IMR-90 (cell line): ENCODE data around the gene LINC01488. TPM values are rescaled to one million over a fixed set of nuclear protein-coding genes. Genes with fewer than 3 reads are reported as not detected.

Experiments used
- ATAC-seq: fragments of 200-7000 bp; cut with Tn5 transposase; 2 replicates; pipeline ENCODE4 v1.9.1; 2020; ENCODE audit warnings: low read depth, mild to moderate bottlenecking, moderate library complexity
- BruUV-seq: library from RNA; stranded (reverse); fragments of 400-500 nt; replicated peaks from 2 replicates; lab custom pipeline; 2021; lab: Mats Ljungman, UMichigan
- CTCF ChIA-PET: fragments of 300-600 bp; formaldehyde crosslinking; extraction: SDS; loops from one replicate; lab custom pipeline; 2021; ENCODE audit warnings: antibody characterized with exemption; lab: Yijun Ruan, JAX
- POLR2A ChIA-PET: fragments of 300-600 bp; sonication (Branson Sonifier 250); formaldehyde crosslinking; loops from one replicate; lab custom pipeline; 2022; ENCODE audit warnings: antibody characterized with exemption; ENCODE audit not compliant: unreplicated experiment; lab: Charles Lee
- DNase-seq: peaks from one replicate; pipeline ENCODE4 v3.0.0; 2013
- H2AFZ ChIP-seq: replicated peaks from 2 replicates; pipeline ENCODE3; 2013; ENCODE audit warnings: low read length, mild to moderate bottlenecking; ENCODE audit not compliant: poor library complexity
- H2AK5ac ChIP-seq: 2 replicates; pipeline ENCODE4 v1.6.1; 2013; ENCODE audit warnings: low read depth, low read length, inconsistent platforms
- H2AK9ac ChIP-seq: replicated peaks from 2 replicates; pipeline ENCODE3; 2013; ENCODE audit warnings: mild to moderate bottlenecking, low read depth, low read length, moderate library complexity; ENCODE audit not compliant: poor library complexity
- H2BK120ac ChIP-seq: 2 replicates; pipeline ENCODE4 v1.6.1; 2013; ENCODE audit warnings: low read depth, low read length, inconsistent platforms
- H2BK15ac ChIP-seq: 3 replicates; pipeline ENCODE4 v1.6.1; 2013; ENCODE audit warnings: low read depth, low read length, inconsistent platforms
- H2BK20ac ChIP-seq: 2 replicates; pipeline ENCODE4 v1.6.1; 2013; ENCODE audit warnings: low read depth, mild to moderate bottlenecking, inconsistent platforms, low read length, moderate library complexity
- H2BK5ac ChIP-seq: 2 replicates; pipeline ENCODE4 v1.6.1; 2013; ENCODE audit warnings: mild to moderate bottlenecking, low read depth, low read length, inconsistent platforms; ENCODE audit not compliant: poor library complexity, severe bottlenecking
- H3K14ac ChIP-seq: replicated peaks from 2 replicates; pipeline ENCODE4 v1.6.1; 2013; ENCODE audit warnings: low read depth, low read length, inconsistent platforms
- H3K18ac ChIP-seq: 2 replicates; pipeline ENCODE4 v1.6.1; 2013; ENCODE audit warnings: low read depth, low read length, control low read depth
- H3K23ac ChIP-seq: 2 replicates; pipeline ENCODE4 v1.6.1; 2013; ENCODE audit warnings: low read depth, low read length, inconsistent platforms
- H3K27ac ChIP-seq: 2 replicates; pipeline ENCODE4 v1.5.1; 2013; ENCODE audit warnings: mild to moderate bottlenecking, control low read depth, low read length; ENCODE audit not compliant: insufficient read depth
- H3K27me3 ChIP-seq: 2 replicates; pipeline ENCODE4 v1.6.1; 2013; ENCODE audit warnings: low read length; ENCODE audit not compliant: control insufficient read depth, insufficient read depth
- H3K36me3 ChIP-seq: 2 replicates; pipeline ENCODE4 v1.6.1; 2013; ENCODE audit warnings: low read length, mixed read lengths; ENCODE audit not compliant: control insufficient read depth, insufficient read depth
- H3K4ac ChIP-seq: 2 replicates; pipeline ENCODE4 v1.6.1; 2013; ENCODE audit warnings: low read depth, low read length, inconsistent platforms
- H3K4me1 ChIP-seq: 2 replicates; pipeline ENCODE4 v1.6.1; 2013; ENCODE audit warnings: low read length, mixed read lengths; ENCODE audit not compliant: control insufficient read depth, insufficient read depth
- H3K4me2 ChIP-seq: 2 replicates; pipeline ENCODE4 v1.6.1; 2013; ENCODE audit warnings: low read depth, mild to moderate bottlenecking, control low read depth, low read length, moderate library complexity
- H3K4me3 ChIP-seq: 2 replicates; pipeline ENCODE4 v1.5.1; 2013; ENCODE audit warnings: low read depth, mild to moderate bottlenecking, control low read depth, low read length, moderate library complexity; ENCODE audit not compliant: insufficient read depth
- H3K56ac ChIP-seq: 2 replicates; pipeline ENCODE4 v1.6.1; 2013; ENCODE audit warnings: low read length, inconsistent platforms; ENCODE audit not compliant: insufficient read depth; ENCODE audit errors: extremely low read depth
- H3K79me1 ChIP-seq, 2 experiments: 2 replicates each; pipeline ENCODE4 v1.6.1; 2013; ENCODE audit warnings: low read length in 2 of 2, inconsistent platforms in 1 of 2, low read depth in 1 of 2
- H3K9ac ChIP-seq: 2 replicates; pipeline ENCODE4 v1.6.1; 2013; ENCODE audit warnings: low read depth, low read length, control low read depth
- H3K9me1 ChIP-seq: 2 replicates; pipeline ENCODE4 v1.6.1; 2013; ENCODE audit warnings: low read length, inconsistent platforms; ENCODE audit not compliant: insufficient read depth
- H3K9me3 ChIP-seq: 2 replicates; pipeline ENCODE4 v1.6.1; 2013; ENCODE audit warnings: low read length; ENCODE audit not compliant: control insufficient read depth, insufficient read depth
- H4K20me1 ChIP-seq: 2 replicates; pipeline ENCODE4 v1.6.1; 2013; ENCODE audit warnings: low read length, inconsistent platforms; ENCODE audit not compliant: insufficient read depth
- H4K5ac ChIP-seq: 2 replicates; pipeline ENCODE4 v1.6.1; 2013; ENCODE audit warnings: mild to moderate bottlenecking, low read depth, low read length, control low read depth
- H4K8ac ChIP-seq, 2 experiments: 2 replicates each; pipeline ENCODE4 v1.6.1; 2013; ENCODE audit warnings: low read depth in 2 of 2, low read length in 2 of 2, control low read depth in 1 of 2, inconsistent platforms in 1 of 2
- H4K91ac ChIP-seq: 2 replicates; pipeline ENCODE4 v1.6.1; 2013; ENCODE audit warnings: low read depth, low read length, inconsistent platforms; ENCODE audit not compliant: insufficient read depth
- BHLHE40 ChIP-seq: fragments of 150-350 bp; IDR thresholded peaks from 2 replicates; pipeline ENCODE4 v1.6.1; 2016; ENCODE audit warnings: mild to moderate bottlenecking, low read depth, low read length
- CEBPB ChIP-seq: IDR thresholded peaks from 2 replicates; pipeline ENCODE4 v1.6.1; 2012; ENCODE audit warnings: low read depth, low read length, improper control_type of control experiment
- CHD1 ChIP-seq: IDR thresholded peaks from 2 replicates; pipeline ENCODE4 v1.6.1; 2012; ENCODE audit warnings: low read depth, low read length, improper control_type of control experiment
- CTCF ChIP-seq: conservative IDR thresholded peaks from 2 replicates; pipeline ENCODE4 v1.5.1; 2012; ENCODE audit warnings: mild to moderate bottlenecking, low read depth, low read length, improper control_type of control experiment
- ELK1 ChIP-seq: fragments of 150-350 bp; IDR thresholded peaks from 2 replicates; pipeline ENCODE4 v1.6.1; 2016; ENCODE audit warnings: low read depth, mild to moderate bottlenecking, low read length, moderate library complexity, borderline replicate concordance
- FOS ChIP-seq: fragments of 150-350 bp; IDR thresholded peaks from 2 replicates; pipeline ENCODE4 v1.6.1; 2016; ENCODE audit warnings: low read depth, low read length
- MAFK ChIP-seq: IDR thresholded peaks from 2 replicates; pipeline ENCODE4 v1.6.1; 2012; ENCODE audit warnings: low read depth, low read length, improper control_type of control experiment
- MAZ ChIP-seq: IDR thresholded peaks from 2 replicates; pipeline ENCODE4 v1.6.1; 2012; ENCODE audit warnings: low read depth, mild to moderate bottlenecking, low read length, improper control_type of control experiment, moderate library complexity, borderline replicate concordance
- MXI1 ChIP-seq: IDR thresholded peaks from 2 replicates; pipeline ENCODE4 v1.6.1; 2012; ENCODE audit warnings: low read depth, mild to moderate bottlenecking, low read length, moderate library complexity, borderline replicate concordance
- NFE2L2 ChIP-seq: fragments of 150-350 bp; IDR thresholded peaks from 2 replicates; pipeline ENCODE4 v1.6.1; 2016; ENCODE audit warnings: low read depth, mild to moderate bottlenecking, low read length
- POLR2A ChIP-seq: IDR thresholded peaks from 2 replicates; pipeline ENCODE4 v1.6.1; 2012; ENCODE audit warnings: mild to moderate bottlenecking, low read depth, low read length
- RAD21 ChIP-seq: IDR thresholded peaks from 2 replicates; pipeline ENCODE4 v1.6.1; 2012; ENCODE audit warnings: low read length, improper control_type of control experiment
- RCOR1 ChIP-seq: IDR thresholded peaks from 2 replicates; pipeline ENCODE4 v1.6.1; 2012; ENCODE audit warnings: mild to moderate bottlenecking, low read length, improper control_type of control experiment; ENCODE audit not compliant: insufficient replicate concordance
- RFX5 ChIP-seq: IDR thresholded peaks from 2 replicates; pipeline ENCODE4 v1.8.0; 2012; ENCODE audit warnings: low read depth, mild to moderate bottlenecking, low read length, moderate library complexity
- SMC3 ChIP-seq: fragments of 150-350 bp; IDR thresholded peaks from 2 replicates; pipeline ENCODE4 v1.6.1; 2016; ENCODE audit warnings: low read depth, mild to moderate bottlenecking, antibody characterized with exemption, low read length, moderate library complexity
- WGBS, 2 experiments: methylation state at CpG; one replicate each; pipeline versions ENCODE4 v1.1.5 to v1.1.7; 2013; ENCODE audit warnings: missing lambda C conversion rate in 2 of 2; ENCODE audit not compliant: insufficient read length in 1 of 2; ENCODE audit errors: extremely low coverage in 2 of 2; 5-methylcytosine and 5-hydroxymethylcytosine counted together
- dilution Hi-C: fragments of 300-500 bp; cut with HindIII; formaldehyde crosslinking; loops from one replicate; pipeline ENCODE4 v1.14.3; 2018; ENCODE audit warnings: low sequenced_read_pairs; ENCODE audit not compliant: unreplicated experiment
- in situ Hi-C: fragments of 300-500 bp; cut with MboI; formaldehyde crosslinking; loops from 3 replicates; pipeline ENCODE4 v1.14.3; 2019; ENCODE audit warnings: low sequenced_read_pairs, inconsistent platforms, mixed read lengths
- intact Hi-C: fragments of 100-400 bp; cut with micrococcal nuclease; formaldehyde crosslinking; loops from 2 replicates; pipeline ENCODE4 v1.10.0; 2022
- polyA plus RNA-seq, 3 experiments: library from polyadenylated mRNA; depleted of rRNA; stranded (reverse); fragments of >200 nt; gene quantifications; 2 replicates each; pipeline ENCODE4 v1.2.3, GENCODE V29; 2012; ENCODE audit warnings: low replicate concordance in 1 of 3
- total RNA-seq: library from RNA; depleted of rRNA; stranded (reverse); fragments of >200 nt; gene quantifications from 2 replicates; pipeline ENCODE4 v1.2.3, GENCODE V29; 2012

Gene LINC01488
- total and polyA plus RNA-seq, 2 of the 4 experiments (the other 2 are of a cell fraction): not detected

DNA sequence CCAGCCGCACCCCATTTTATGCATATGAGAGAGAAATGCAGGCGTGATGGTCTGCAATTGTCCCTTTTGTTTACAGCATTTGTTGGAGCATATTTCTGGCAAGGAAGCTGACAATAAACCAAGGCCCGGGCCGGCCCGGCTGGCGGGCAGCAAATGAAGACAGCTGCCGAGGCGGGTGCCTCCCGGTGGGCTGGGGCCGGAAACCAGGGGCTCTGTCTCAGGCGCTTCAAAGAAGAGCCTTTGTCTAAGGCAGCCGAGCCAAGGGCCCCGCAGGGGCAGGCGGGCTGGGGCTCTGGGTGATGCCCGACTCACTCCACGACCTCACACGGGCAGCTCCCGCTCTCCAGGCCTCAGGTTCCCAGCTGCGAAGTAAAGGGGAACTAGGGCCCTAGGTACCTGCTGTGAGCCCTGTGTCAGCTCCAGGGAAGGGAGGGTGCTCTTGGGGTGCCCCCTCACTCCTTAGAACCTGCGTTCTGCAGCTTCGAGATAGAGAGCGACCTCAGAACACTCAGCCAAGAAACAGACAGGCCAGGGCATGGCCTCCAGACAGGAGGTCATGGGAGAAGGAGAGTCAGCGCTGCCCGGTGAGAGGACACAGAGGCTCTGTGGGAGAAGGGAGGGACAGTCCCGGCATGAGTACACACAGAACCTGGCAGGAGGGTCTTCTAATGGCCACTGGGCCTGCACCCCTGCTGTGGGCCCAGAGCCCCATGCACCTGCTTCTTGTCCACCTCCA is 2.4 kb downstream of the LINC01488 start:
- Histone ChIP-seq H4K20me1 (no peaks in the 10 kb centered on the region), H3K9me1 (no peaks in the 10 kb centered on the region), H4K91ac (no peak overlapping the region), H3K4me2 (no peak overlapping the region), H3K23ac (no peak overlapping the region), H4K8ac (no peak overlapping the region), H2AFZ (no peak overlapping the region), H2BK120ac (no peak overlapping the region), H3K18ac (no peak overlapping the region), H2AK9ac (no peak overlapping the region), H3K79me1 (no peaks in the 10 kb centered on the region), H2BK20ac (no peak overlapping the region), H3K36me3 (no peaks in the 10 kb centered on the region), H3K4me3 (no peak overlapping the region), H3K9ac (no peak overlapping the region), H2BK15ac (no peak overlapping the region), H3K4ac (no peak overlapping the region), H2BK5ac (no peak overlapping the region), H3K27me3 (peaks cover 2% of the 10 kb centered on the region; the same call in 1 of the 2 replicates), H3K4me1 (peaks cover 2% of the 10 kb centered on the region; the same call in 1 of the 2 replicates), H3K14ac (no peak overlapping the region), H3K9me3 (no peaks in the 10 kb centered on the region), H4K5ac (no peak overlapping the region), H3K27ac (no peak overlapping the region), H2AK5ac (0 out of 2 replicates have a peak overlapping the region, but pooled peaks have one; percentile 11), H3K56ac (no peak overlapping the region)
- no peak for DNase-seq
- ChIA-PET POLR2A (no interaction called here), CTCF (no interaction called here)
- dilution Hi-C loops: no loop called here
- no TSS peak for BruUV-seq
- TF ChIP-seq FOS (no peak), BHLHE40 (no peak), ELK1 (no peak), CEBPB (no peak), MXI1 (no peak), SMC3 (no peak), MAZ (no peak), RCOR1 (no peak), POLR2A (no peak), NFE2L2 (no peak), MAFK (no peak), RAD21 (no peak), CHD1 (no peak), RFX5 (no peak), CTCF (no peak)
- 73% methylated on average over 8 of the region's 25 CpGs; no CpG with 5 or more reads in 1 of the 2 experiments for WGBS, 2 experiments
- no peak for ATAC-seq
- intact Hi-C loops: no loop called here
- in situ Hi-C loops: no loop called here
